NCI-H1436 treated with DMSO at 0.1 percent for 48 hours (cell line): ENCODE results near the gene WDR18.

Experiments
- DNase-seq: peaks from one replicate; lab custom pipeline; 2025; lab: John Stamatoyannopoulos, UW

The WDR18 gene, protein sequence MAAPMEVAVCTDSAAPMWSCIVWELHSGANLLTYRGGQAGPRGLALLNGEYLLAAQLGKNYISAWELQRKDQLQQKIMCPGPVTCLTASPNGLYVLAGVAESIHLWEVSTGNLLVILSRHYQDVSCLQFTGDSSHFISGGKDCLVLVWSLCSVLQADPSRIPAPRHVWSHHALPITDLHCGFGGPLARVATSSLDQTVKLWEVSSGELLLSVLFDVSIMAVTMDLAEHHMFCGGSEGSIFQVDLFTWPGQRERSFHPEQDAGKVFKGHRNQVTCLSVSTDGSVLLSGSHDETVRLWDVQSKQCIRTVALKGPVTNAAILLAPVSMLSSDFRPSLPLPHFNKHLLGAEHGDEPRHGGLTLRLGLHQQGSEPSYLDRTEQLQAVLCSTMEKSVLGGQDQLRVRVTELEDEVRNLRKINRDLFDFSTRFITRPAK

GRCh38 chr19:984165-984967, at the start of gene WDR18:
Gene WDR18 (plus strand): TSS chr19:984345. CDS start chr19:984354, 9 bp downstream.
- no peak for DNase-seq

- no peak for DNase-seq
These were observed 49.2 kb upstream of the WDR18 start for GRCh38 chr19:934865-935479.

GRCh38 chr19:936175-936546, 48.0 kb upstream of the WDR18 start:
- no peak for DNase-seq

DNA sequence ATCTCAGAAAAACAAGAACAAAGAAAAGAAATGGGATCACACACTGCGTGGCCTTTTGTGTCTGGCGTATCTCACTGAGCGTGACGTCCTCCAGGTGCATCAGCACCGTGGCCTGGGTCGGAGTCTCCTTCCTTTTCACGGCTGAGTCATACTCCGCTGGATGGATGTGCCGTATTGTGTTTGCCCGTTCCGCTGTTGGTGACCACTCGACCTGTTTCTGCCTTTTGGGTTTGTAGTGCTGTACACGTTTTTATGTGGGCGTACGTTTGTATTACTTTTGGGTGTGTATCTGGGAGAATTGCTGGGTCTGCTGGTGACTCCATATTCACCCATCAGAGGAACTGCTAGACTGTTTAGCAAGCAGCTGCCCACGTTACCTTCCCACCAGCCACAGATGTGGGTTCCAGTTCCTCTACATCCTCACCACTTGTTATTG, 46.9 kb upstream of the WDR18 start:
- DNase-seq: no peak

GRCh38 chr19:938233-938923, 45.8 kb upstream of the WDR18 start:
- no peak for DNase-seq

DNA sequence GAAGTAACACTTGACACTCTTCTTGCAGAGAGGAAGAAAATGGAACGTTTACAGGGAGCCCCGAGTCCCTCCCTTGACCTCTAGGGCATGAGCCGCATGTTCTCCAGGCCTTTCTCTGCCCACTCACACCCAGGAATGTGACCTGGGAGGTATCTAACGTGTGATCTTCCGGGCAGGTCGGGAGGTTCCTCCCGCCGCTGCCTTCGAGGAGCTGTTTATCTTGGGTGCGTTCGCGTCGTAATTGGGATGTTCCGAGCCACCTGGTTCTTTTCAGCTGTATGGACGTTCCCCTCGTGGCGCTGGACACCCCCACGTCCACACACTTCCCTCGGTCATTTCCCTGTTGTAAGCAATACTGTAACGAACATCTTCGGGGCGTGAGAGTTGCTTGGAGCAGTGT, 44.7 kb upstream of the WDR18 start:
- no peak for DNase-seq

DNA sequence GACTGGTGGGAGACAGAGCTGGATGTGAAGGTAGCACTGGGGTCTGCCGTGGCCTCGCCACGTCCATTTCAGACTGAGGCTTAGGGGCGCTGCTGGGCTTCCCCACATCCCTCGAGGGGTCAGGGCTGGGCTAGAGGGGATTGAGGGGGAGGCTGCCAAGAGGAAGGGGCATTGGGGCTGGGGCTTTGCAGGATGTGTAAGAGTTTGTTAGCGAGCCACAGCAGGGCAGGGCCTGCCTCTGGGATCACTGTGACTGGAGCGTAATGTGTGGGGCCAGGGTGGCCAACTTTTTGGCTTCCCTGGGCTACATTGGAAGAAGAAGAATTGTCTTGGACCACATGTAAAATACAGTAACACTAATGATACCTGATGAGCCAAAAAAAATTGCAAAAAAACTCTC, 44.2 kb upstream of the WDR18 start:
- DNase-seq: no peak

GRCh38 chr19:940591-941291, 43.4 kb upstream of the WDR18 start:
- no peak for DNase-seq

GRCh38 chr19:941292-942132, 42.6 kb upstream of the WDR18 start:
- DNase-seq: no peak

- DNase-seq: no peak
These were observed 42.0 kb upstream of the WDR18 start for GRCh38 chr19:942133-942645.

GRCh38 chr19:943551-944170, 40.5 kb upstream of the WDR18 start:
- no peak for DNase-seq

DNA sequence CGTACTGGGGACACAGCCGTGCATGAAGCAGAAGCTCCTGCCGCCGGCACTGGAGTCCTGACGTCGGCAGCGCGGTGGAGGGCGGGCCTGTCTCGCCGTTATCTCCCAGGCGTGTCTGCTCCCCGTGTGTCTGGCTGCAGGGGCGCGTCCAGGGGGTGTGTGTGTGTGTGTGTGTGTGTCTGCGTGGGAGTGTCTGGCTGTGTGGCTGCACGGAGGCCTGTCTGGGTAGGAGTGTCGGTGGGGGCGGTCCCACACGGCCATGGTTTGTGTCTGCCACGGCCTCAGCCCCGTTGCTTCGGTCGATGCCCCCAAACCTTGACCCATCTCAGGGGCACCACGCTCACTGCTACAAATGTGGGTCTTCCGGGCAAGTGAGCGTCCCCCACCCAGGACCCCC, 40.0 kb upstream of the WDR18 start:
- no peak for DNase-seq

DNA sequence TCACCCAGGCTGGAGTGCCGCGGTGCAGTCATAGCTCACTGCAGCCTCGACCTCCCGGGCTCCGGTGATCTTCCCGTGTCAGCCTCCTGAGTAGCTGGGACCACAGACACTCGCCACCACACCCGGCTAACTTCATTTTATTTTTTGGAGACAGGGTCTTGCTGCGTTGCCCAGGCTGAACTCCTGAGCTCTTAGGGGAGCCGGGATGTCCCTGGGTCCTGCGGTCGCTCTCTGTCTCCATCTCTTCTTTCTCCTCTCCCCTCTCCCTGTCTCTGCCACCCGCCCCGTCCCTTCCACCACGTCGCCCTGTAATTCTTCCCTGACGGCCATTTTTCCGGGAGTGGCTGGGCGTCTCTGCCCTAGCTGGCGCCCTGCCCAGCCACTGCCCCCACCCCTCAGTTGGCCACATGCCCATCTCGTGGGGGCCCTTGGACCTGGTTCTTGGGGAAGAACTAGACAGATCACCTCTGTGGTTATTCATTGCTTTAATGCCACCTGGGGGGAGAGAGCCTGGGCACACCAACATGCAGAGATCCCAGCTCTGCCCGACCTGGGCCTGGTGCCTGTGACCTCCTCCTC, 39.4 kb upstream of the WDR18 start:
- no peak for DNase-seq

GRCh38 chr19:945401-946252, 38.5 kb upstream of the WDR18 start:
- DNase-seq: no peak

- no peak for DNase-seq
These were observed 36.9 kb upstream of the WDR18 start for GRCh38 chr19:947090-947706.

DNA sequence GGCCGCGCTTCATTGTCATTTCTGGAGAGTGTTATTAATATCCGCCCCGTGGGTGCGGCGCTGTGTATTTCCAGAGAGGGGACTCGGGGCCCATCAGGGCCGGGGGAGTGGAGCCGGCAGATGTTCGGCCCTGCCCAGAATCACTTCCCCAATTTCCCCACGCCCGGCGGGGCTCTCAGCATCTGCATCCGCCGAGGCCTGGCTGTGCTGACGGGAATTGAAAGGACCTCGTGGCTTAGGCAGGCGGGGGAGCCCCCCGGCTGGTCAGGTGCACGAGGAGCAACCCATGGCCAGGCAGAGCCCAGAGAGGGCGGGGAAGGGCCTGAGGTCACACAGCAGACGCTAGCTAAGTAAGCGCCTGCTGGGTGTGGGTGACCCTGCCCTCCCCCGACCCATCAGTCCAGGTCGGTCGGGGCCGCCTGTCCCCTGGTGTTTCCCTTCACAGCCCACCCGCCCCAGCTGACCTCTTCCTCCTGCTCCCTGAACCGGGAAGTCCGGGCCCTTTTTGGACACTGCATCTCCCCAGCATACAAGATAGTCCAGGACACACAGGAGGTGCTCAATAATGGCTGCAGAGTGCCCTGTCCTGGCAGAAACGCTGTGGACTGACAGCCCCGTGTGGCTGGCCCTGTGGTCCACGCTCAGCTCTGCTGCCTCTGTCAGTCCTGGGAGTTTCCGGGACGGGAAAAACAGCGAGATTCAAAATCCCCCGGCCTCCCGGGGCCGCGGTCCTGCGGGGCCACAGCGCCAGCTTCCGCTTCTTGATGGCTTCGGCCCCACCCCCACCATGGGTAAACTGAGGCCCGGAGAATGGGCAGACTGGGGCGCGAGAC, 36.2 kb upstream of the WDR18 start:
- DNase-seq: no peak

DNA sequence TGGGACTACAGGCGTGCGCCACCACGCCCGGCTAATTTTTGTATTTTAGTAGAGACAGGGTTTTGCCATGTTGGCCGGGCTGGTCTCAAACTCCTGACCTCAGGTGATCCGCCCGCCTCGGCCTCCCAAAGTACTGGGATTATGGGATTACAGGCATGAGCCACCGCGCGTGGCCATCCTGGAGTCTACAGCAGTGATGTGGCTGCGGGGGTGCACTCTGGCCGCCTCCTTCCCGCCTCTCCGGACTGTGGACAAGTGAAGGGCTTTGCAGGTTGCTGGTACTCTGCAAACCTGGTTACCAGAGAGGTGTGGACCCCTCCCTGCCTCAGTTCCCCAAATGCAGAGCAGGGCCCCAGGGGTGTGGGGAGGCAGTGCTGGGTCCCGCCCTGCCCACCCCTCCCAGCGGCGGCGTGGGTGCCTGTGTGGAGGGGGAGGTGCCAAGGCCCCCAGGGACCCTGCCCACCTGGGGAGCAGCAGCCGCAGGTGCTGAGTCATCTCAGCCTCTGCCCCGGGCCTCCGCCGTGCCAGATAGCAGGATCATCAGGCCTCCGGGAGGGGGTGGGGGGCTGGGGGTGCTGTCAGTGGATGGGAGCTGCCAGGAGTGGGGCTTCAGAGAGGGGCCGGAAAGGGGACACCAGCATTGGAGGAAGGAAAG, 35.2 kb upstream of the WDR18 start:
- DNase-seq: no peak
